Stomach (tissue), 9 donors: Measurements from ENCODE around the gene DOP1B. TPM values are rescaled to one million over a fixed set of nuclear protein-coding genes. Genes with fewer than 3 reads are reported as not detected.

Source experiments
- DNase-seq, 2 donors: peaks; one replicate each; pipeline versions ENCODE4 v3.0.0 to v3.0.0-alpha.2; 2013 to 2019
- H3K27ac ChIP-seq, 5 donors: fragments of 200-600 bp in 4 of 5; sonication (generic) in 4 of 5; one replicate each; pipeline ENCODE4 v1.5.1; 2013 to 2019; ENCODE audit warnings: mild to moderate bottlenecking in 1 of 5, moderate library complexity in 1 of 5
- H3K27me3 ChIP-seq, 3 donors: fragments of 200-600 bp; sonication (generic); one replicate each; pipeline ENCODE4 v1.5.1; 2017 to 2019; ENCODE audit warnings: mixed run types in 1 of 3
- H3K36me3 ChIP-seq, 4 donors: fragments of 200-600 bp; sonication (generic); 1 replicate in 3 of 4; 2 replicates in 1 of 4; pipeline ENCODE4 v1.5.1; 2016 to 2019
- H3K4me1 ChIP-seq, 4 donors: fragments of 200-600 bp; sonication (generic); one replicate each; pipeline ENCODE4 v1.5.1; 2016 to 2019
- H3K4me3 ChIP-seq, 4 donors: fragments of 200-600 bp; sonication (generic) in 3 of 4; one replicate each; pipeline ENCODE4 v1.5.1; 2016 to 2019; ENCODE audit warnings: mild to moderate bottlenecking in 1 of 4
- H3K9me3 ChIP-seq, 4 donors: fragments of 200-600 bp; sonication (generic); one replicate each; pipeline ENCODE4 v1.5.1; 2016 to 2019
- EP300 ChIP-seq: sonication (generic); formaldehyde crosslinking; IDR thresholded peaks from one replicate; pipeline ENCODE4 v1.6.1; 2017; ENCODE audit warnings: antibody characterized with exemption
- POLR2A ChIP-seq, 4 donors: fragments of 450-650 bp; IDR thresholded peaks; one replicate each; pipeline ENCODE4 v1.6.1; 2016; ENCODE audit warnings: antibody characterized with exemption in 4 of 4, control low read depth in 2 of 4, mild to moderate bottlenecking in 1 of 4, moderate library complexity in 1 of 4
- POLR2AphosphoS5 ChIP-seq, 3 donors: sonication (generic); formaldehyde crosslinking; IDR thresholded peaks; one replicate each; pipeline ENCODE4 v1.6.1; 2016; ENCODE audit warnings: antibody characterized with exemption in 3 of 3
- WGBS, 5 donors: extraction: QIAGEN DNeasy Blood & Tissue Kit in 3 of 5; methylation state at CpG; one replicate each; pipeline versions ENCODE4 v1.1.5 to v1.1.7; 2013 to 2018; 5-methylcytosine and 5-hydroxymethylcytosine counted together
- intact Hi-C: fragments of 100-400 bp; cut with DNase I; formaldehyde crosslinking; loops from one replicate; pipeline ENCODE4 v1.15.1; 2023; ENCODE audit warnings: low total_unique reads
- polyA plus RNA-seq, 3 donors: library from polyadenylated mRNA; stranded (reverse); fragments of 200-250 nt; gene quantifications; one replicate each; pipeline ENCODE4 v1.2.3, GENCODE V29; 2013
- total RNA-seq, 5 donors: library from RNA; depleted of rRNA; stranded (reverse); fragments of >200 nt; gene quantifications; one replicate each; pipeline versions ENCODE4 v1.1.0 to v1.2.3, GENCODE V29; 2014 to 2016
- TF ChIP-seq, protein P1 (sequence below), 7 experiments: fragments of 450-650 bp in 4 of 7; fragments of 200-600 bp in 3 of 7; sonication (generic) in 3 of 7; IDR thresholded peaks; one replicate each; pipeline ENCODE4 v1.5.1; 2016 to 2019; ENCODE audit warnings: antibody characterized with exemption in 7 of 7, control low read depth in 2 of 7, mild to moderate bottlenecking in 1 of 7
- donor health status: healthy with polysubstance abuse.
- donor health status: Bipolar disorder and iron deficiency.
- donor health status: healthy.

The DOP1B gene
- total and polyA plus RNA-seq, 8 donors = 4.1 to 63.2 (median 35.0) TPM

DNA sequence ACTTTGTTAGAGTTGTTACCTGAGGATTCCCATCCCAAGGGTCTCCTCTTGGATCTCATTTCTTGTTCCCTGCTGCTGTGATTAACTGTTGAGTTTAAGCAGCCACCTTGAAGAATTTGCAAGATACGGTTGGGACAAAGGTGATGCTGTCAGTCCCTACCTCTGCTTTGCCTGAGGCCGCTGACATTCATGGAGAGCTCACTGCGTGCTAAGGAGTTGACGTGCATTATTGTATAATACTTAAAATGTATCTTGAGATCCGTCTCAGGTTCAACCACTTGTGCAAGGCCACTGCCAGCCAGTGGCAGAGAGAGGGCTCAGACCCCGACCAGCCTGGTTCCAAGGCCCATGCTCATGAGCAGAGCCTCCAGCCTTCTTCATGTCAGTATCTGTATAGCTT lies 14.2 kb downstream of the DOP1B start:
- no peak for DNase-seq
- H3K27me3 ChIP-seq = no peaks in the 10 kb centered on the region
- no peak overlapping the region for H3K27ac ChIP-seq
- WGBS, 5 donors = 95 to 98% (median 96%) methylated on average over 6 of the region's 6 CpGs
- H3K4me1 ChIP-seq = peaks cover 0 to 25% (median 8%) of the 10 kb centered on the region in 4 donors
- no peak overlapping the region for H3K4me3 ChIP-seq
- TF ChIP-seq POLR2AphosphoS5 (IDR thresholded peaks at IDR 0.05) = no peak
- peaks cover 6 to 53% (median 42%) of the 10 kb centered on the region in 4 donors for H3K36me3 ChIP-seq
- intact Hi-C loops = no loop called here
- no peaks in the 10 kb centered on the region for H3K9me3 ChIP-seq

DNA sequence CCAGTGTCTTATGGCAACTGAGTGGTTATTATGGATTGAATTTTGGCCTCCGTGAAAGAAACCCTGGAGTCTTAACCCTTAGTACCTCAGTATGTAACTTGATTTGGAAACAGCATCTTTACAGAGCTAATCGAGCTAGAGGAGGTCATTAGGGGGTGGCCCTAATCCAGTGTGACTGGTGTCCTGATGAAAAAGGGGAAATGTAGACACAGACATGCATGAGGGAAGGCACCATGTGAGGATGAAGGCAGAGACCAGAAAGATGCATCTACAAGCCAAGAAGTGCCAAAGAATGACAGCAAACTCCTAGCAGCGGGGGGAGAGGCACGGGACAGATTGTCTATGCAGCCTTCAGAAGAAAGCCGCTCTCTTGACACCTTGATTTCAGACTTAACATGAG lies 14.7 kb downstream of the DOP1B start:
- WGBS, 5 donors = 75 to 89% (median 82%) methylated on average over 5 of the region's 5 CpGs
- no peaks in the 10 kb centered on the region for H3K9me3 ChIP-seq
- H3K4me1 ChIP-seq = peaks cover 0 to 23% (median 9%) of the 10 kb centered on the region in 4 donors
- H3K27ac ChIP-seq = no peak overlapping the region
- TF ChIP-seq, protein P1, sequence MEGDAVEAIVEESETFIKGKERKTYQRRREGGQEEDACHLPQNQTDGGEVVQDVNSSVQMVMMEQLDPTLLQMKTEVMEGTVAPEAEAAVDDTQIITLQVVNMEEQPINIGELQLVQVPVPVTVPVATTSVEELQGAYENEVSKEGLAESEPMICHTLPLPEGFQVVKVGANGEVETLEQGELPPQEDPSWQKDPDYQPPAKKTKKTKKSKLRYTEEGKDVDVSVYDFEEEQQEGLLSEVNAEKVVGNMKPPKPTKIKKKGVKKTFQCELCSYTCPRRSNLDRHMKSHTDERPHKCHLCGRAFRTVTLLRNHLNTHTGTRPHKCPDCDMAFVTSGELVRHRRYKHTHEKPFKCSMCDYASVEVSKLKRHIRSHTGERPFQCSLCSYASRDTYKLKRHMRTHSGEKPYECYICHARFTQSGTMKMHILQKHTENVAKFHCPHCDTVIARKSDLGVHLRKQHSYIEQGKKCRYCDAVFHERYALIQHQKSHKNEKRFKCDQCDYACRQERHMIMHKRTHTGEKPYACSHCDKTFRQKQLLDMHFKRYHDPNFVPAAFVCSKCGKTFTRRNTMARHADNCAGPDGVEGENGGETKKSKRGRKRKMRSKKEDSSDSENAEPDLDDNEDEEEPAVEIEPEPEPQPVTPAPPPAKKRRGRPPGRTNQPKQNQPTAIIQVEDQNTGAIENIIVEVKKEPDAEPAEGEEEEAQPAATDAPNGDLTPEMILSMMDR (IDR thresholded peaks at IDR 0.05) = no peak
- intact Hi-C loops = no loop called here
- H3K4me3 ChIP-seq = no peak overlapping the region
- H3K36me3 ChIP-seq = peaks cover 6 to 50% (median 37%) of the 10 kb centered on the region in 4 donors
- H3K27me3 ChIP-seq = no peaks in the 10 kb centered on the region
- no peak for DNase-seq

GRCh38 chr21:36171741-36172331 lies 15.2 kb downstream of the DOP1B start:
- intact Hi-C loops = no loop called here
- 75 to 83% (median 80%) methylated on average over 9 of the region's 9 CpGs for WGBS, 5 donors
- H3K27ac ChIP-seq = no peak overlapping the region
- no peaks in the 10 kb centered on the region for H3K9me3 ChIP-seq
- peaks cover 0 to 18% (median 7%) of the 10 kb centered on the region in 4 donors for H3K4me1 ChIP-seq
- peaks cover 6 to 46% (median 34%) of the 10 kb centered on the region in 4 donors for H3K36me3 ChIP-seq
- no peak overlapping the region for H3K4me3 ChIP-seq
- H3K27me3 ChIP-seq = no peaks in the 10 kb centered on the region
- no peak for DNase-seq
- TF ChIP-seq EP300 (no peak), POLR2A (IDR thresholded peaks at IDR 0.05) (no peak), POLR2AphosphoS5 (IDR thresholded peaks at IDR 0.05) (no peak)
- TF ChIP-seq, protein P1 (IDR thresholded peaks at IDR 0.05) = no peak

DNA sequence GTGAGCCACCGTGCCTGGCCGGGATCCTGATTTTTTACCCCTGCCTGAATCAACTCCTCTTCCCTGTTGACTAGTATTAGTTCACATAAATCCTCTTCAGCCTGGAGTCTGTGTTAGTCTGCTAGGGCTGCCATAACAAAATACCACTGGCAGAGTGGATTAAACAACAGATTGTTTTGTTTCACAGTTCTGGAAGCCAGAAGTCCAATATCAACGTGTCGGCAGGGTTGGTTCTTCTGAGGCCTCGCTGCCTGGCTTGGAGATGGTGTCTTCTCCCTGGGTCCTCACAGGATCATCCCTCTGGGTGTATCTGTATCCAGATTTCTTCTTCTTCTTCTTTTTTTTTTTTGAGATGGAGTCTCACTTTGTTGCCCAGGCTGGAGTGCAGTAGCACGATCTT lies 18.2 kb downstream of the DOP1B start:
- Histone ChIP-seq H3K36me3 (peaks cover 0 to 26% (median 15%) of the 10 kb centered on the region in 4 donors), H3K27me3 (no peaks in the 10 kb centered on the region), H3K9me3 (no peaks in the 10 kb centered on the region), H3K4me1 (peaks cover 0 to 15% (median 5%) of the 10 kb centered on the region in 4 donors), H3K4me3 (no peak overlapping the region), H3K27ac (no peak overlapping the region)
- DNase-seq = no peak
- intact Hi-C loops = no loop called here
- 90 to 98% (median 95%) methylated on average over 6 of the region's 6 CpGs for WGBS, 5 donors
- TF ChIP-seq POLR2A (IDR thresholded peaks at IDR 0.05) (no peak), EP300 (no peak), POLR2AphosphoS5 (IDR thresholded peaks at IDR 0.05) (no peak)

- no peak for TF ChIP-seq POLR2A (IDR thresholded peaks at IDR 0.05)
- TF ChIP-seq, protein P1 (IDR thresholded peaks at IDR 0.05) = no peak
- no peak for TF ChIP-seq POLR2AphosphoS5 (IDR thresholded peaks at IDR 0.05)
- TF ChIP-seq EP300 = no peak
- H3K4me1 ChIP-seq = peaks cover 0 to 15% (median 5%) of the 10 kb centered on the region in 4 donors
- H3K27ac ChIP-seq = no peak overlapping the region
- intact Hi-C loops = no loop called here
- 75 to 86% (median 80%) methylated on average over 7 of the region's 7 CpGs for whole genome bisulfite sequencing, 5 donors
- H3K27me3 ChIP-seq = no peaks in the 10 kb centered on the region
- no peaks in the 10 kb centered on the region for H3K9me3 ChIP-seq
- no peak for DNase-seq
- H3K4me3 ChIP-seq = no peak overlapping the region
- peaks cover 0 to 16% (median 6%) of the 10 kb centered on the region in 4 donors for H3K36me3 ChIP-seq
Measured at GRCh38 chr21:36175771-36176565, 19.3 kb downstream of the DOP1B start.
